Gastroesophageal sphincter (tissue), 4 donors: Measurements from ENCODE around the gene SCARB2. TPM values are rescaled to one million over a fixed set of nuclear protein-coding genes. Genes with fewer than 3 reads are reported as not detected.

ENCODE experiments used
- ATAC-seq: fragments of 150-250 bp; one replicate; pipeline ENCODE4 v1.9.1; 2016; ENCODE audit warnings: mild to moderate bottlenecking, moderate library complexity
- H3K27ac ChIP-seq, 4 donors: fragments of 200-600 bp; sonication (generic) in 3 of 4; 1 replicate in 3 of 4; 2 replicates in 1 of 4; pipeline ENCODE4 v1.5.1; 2016 to 2019
- H3K27me3 ChIP-seq: fragments of 200-600 bp; sonication (generic); one replicate; pipeline ENCODE4 v1.5.1; 2019
- H3K36me3 ChIP-seq, 2 donors: fragments of 200-600 bp; sonication (generic); one replicate each; pipeline ENCODE4 v1.5.1; 2019; ENCODE audit warnings: control low read depth in 1 of 2
- H3K4me1 ChIP-seq, 3 donors: fragments of 200-600 bp; sonication (generic); 1 replicate in 2 of 3; 2 replicates in 1 of 3; pipeline ENCODE4 v1.5.1; 2016 to 2019; ENCODE audit warnings: control low read depth in 2 of 3
- H3K4me3 ChIP-seq, 2 donors: fragments of 200-600 bp; sonication (generic); one replicate each; pipeline ENCODE4 v1.5.1; 2019; ENCODE audit warnings: mild to moderate bottlenecking in 1 of 2, moderate library complexity in 1 of 2
- H3K9me3 ChIP-seq, 3 donors: fragments of 200-600 bp; sonication (generic); one replicate each; pipeline ENCODE4 v1.5.1; 2017 to 2019; ENCODE audit warnings: control low read depth in 2 of 3
- CTCF ChIP-seq, 4 experiments: fragments of 200-600 bp in 2 of 4; fragments of 450-650 bp in 2 of 4; sonication (generic) in 1 of 4; IDR thresholded peaks; one replicate each; pipeline ENCODE4 v1.5.1; 2017 to 2019; ENCODE audit warnings: antibody characterized with exemption in 4 of 4, mild to moderate bottlenecking in 2 of 4, moderate library complexity in 2 of 4
- EP300 ChIP-seq: sonication (generic); formaldehyde crosslinking; IDR thresholded peaks from one replicate; pipeline ENCODE4 v1.6.1; 2017; ENCODE audit warnings: antibody characterized with exemption, mild to moderate bottlenecking
- POLR2A ChIP-seq, 2 donors: fragments of 450-650 bp; IDR thresholded peaks; one replicate each; pipeline ENCODE4 v1.6.1; 2017; ENCODE audit warnings: antibody characterized with exemption in 2 of 2, mild to moderate bottlenecking in 2 of 2, moderate library complexity in 1 of 2
- POLR2AphosphoS5 ChIP-seq: sonication (generic); formaldehyde crosslinking; IDR thresholded peaks from one replicate; pipeline ENCODE4 v1.6.1; 2017; ENCODE audit warnings: antibody characterized with exemption
- WGBS, 2 donors: methylation state at CpG; one replicate each; pipeline ENCODE4 v1.1.5; 2018; ENCODE audit warnings: low coverage in 1 of 2; 5-methylcytosine and 5-hydroxymethylcytosine counted together
- total RNA-seq, 4 donors: library from RNA; depleted of rRNA; stranded (reverse); fragments of >200 nt; gene quantifications; one replicate each; pipeline ENCODE4 v1.1.0, GENCODE V29; 2016

Gene SCARB2
- total RNA-seq, 4 donors from 2014 or later: 121 to 169 (median 130) TPM

GRCh38 chr4:76233083-76233482 lies 19.5 kb upstream of the SCARB2 start:
- no peak overlapping the region for H3K4me3 ChIP-seq
- TF ChIP-seq POLR2A (IDR thresholded peaks at IDR 0.05) (no peak), CTCF (IDR thresholded peaks at IDR 0.05) (no peak), EP300 (no peak), POLR2AphosphoS5 (no peak)
- peaks cover 0 to 22% (median 0%) of the 10 kb centered on the region in 3 donors for H3K4me1 ChIP-seq
- H3K36me3 ChIP-seq: no peaks in the 10 kb centered on the region
- no peaks in the 10 kb centered on the region for H3K9me3 ChIP-seq
- WGBS, 2 donors: 66 to 78% methylated on average over 4 of the region's 4 CpGs
- H3K27ac ChIP-seq: no peak overlapping the region
- H3K27me3 ChIP-seq: no peaks in the 10 kb centered on the region
- no peak for ATAC-seq

GRCh38 chr4:76232681-76233080 lies 19.1 kb upstream of the SCARB2 start:
- no peaks in the 10 kb centered on the region for H3K9me3 ChIP-seq
- H3K4me1 ChIP-seq: peaks cover 0 to 22% (median 0%) of the 10 kb centered on the region in 3 donors
- peak overlapping the region in 1 of 4 donors; percentile 26 for H3K27ac ChIP-seq
- WGBS, 2 donors: 65 to 67% methylated on average over 1 of the region's 1 CpG
- H3K36me3 ChIP-seq: no peaks in the 10 kb centered on the region
- no peak for ATAC-seq
- no peak for TF ChIP-seq POLR2A (IDR thresholded peaks at IDR 0.05)
- TF ChIP-seq CTCF (IDR thresholded peaks at IDR 0.05): no peak
- no peak for TF ChIP-seq EP300
- no peak for TF ChIP-seq POLR2AphosphoS5
- no peak overlapping the region for H3K4me3 ChIP-seq
- H3K27me3 ChIP-seq: no peaks in the 10 kb centered on the region

- H3K36me3 ChIP-seq: no peaks in the 10 kb centered on the region
- 0% methylated on average over 1 of the region's 1 CpG for WGBS, 2 donors
- no peaks in the 10 kb centered on the region for H3K4me1 ChIP-seq
- H3K4me3 ChIP-seq: no peak overlapping the region
- TF ChIP-seq CTCF (IDR thresholded peaks at IDR 0.05): no peak
- no peak for TF ChIP-seq EP300
- TF ChIP-seq POLR2A (IDR thresholded peaks at IDR 0.05): no peak
- no peak for TF ChIP-seq POLR2AphosphoS5
- no peaks in the 10 kb centered on the region for H3K9me3 ChIP-seq
- ATAC-seq: no peak
- H3K27me3 ChIP-seq: no peaks in the 10 kb centered on the region
- H3K27ac ChIP-seq: no peak overlapping the region
Observed at GRCh38 chr4:76226418-76226817, 12.8 kb upstream of the SCARB2 start.

- 63 to 65% methylated on average over 3 of the region's 3 CpGs for WGBS, 2 donors
Observed at GRCh38 chr4:76224171-76224570, 10.5 kb upstream of the SCARB2 start.

GRCh38 chr4:76219299-76220055 lies 5.9 kb upstream of the SCARB2 start:
- no peaks in the 10 kb centered on the region for H3K27me3 ChIP-seq
- peak overlapping the region in 3 of 4 donors; percentile 24 to 62 (median 26) for H3K27ac ChIP-seq
- no peak overlapping the region for H3K4me3 ChIP-seq
- H3K36me3 ChIP-seq: no peaks in the 10 kb centered on the region
- H3K4me1 ChIP-seq: peaks cover 0 to 20% (median 5%) of the 10 kb centered on the region in 3 donors
- no peaks in the 10 kb centered on the region for H3K9me3 ChIP-seq
- 63 to 64% methylated on average over 7 of the region's 7 CpGs for WGBS, 2 donors
- peak; percentile 83 for ATAC-seq
- no peak for TF ChIP-seq EP300
- TF ChIP-seq POLR2AphosphoS5: peak; percentile 80

More at GRCh38 chr4:76224171-76224570, 10.5 kb upstream of the SCARB2 start:
- TF ChIP-seq POLR2AphosphoS5 (no peak), EP300 (no peak), POLR2A (IDR thresholded peaks at IDR 0.05) (no peak)
- no peaks in the 10 kb centered on the region for H3K27me3 ChIP-seq
- H3K4me3 ChIP-seq: no peak overlapping the region
- peaks cover 0 to 3% (median 1%) of the 10 kb centered on the region in 3 donors for H3K4me1 ChIP-seq
- no peaks in the 10 kb centered on the region for H3K36me3 ChIP-seq
- no peaks in the 10 kb centered on the region for H3K9me3 ChIP-seq
- ATAC-seq: no peak
- no peak overlapping the region for H3K27ac ChIP-seq
